Panc1 (cell line): Measurements from ENCODE around the gene KIRREL3.

Experiments
- POLR2AphosphoS5 ChIP-seq: IDR thresholded peaks from 2 replicates; pipeline ENCODE4 v1.6.1; 2012; ENCODE audit warnings: mild to moderate bottlenecking, low read depth, low read length, moderate library complexity
- SIN3A ChIP-seq: IDR thresholded peaks from 2 replicates; pipeline ENCODE4 v1.6.1; 2012; ENCODE audit warnings: low read depth, mild to moderate bottlenecking, low read length, moderate library complexity, borderline replicate concordance; ENCODE audit not compliant: insufficient read depth
- TCF7L2 ChIP-seq: IDR thresholded peaks from 2 replicates; pipeline ENCODE4 v1.6.1; 2011; ENCODE audit warnings: mild to moderate bottlenecking, low read depth, low read length, inconsistent platforms
- TF ChIP-seq, protein P1 (sequence below): fragments of 450-650 bp; IDR thresholded peaks from 2 replicates; pipeline ENCODE4 v1.5.1; 2017; ENCODE audit warnings: mild to moderate bottlenecking

DNA sequence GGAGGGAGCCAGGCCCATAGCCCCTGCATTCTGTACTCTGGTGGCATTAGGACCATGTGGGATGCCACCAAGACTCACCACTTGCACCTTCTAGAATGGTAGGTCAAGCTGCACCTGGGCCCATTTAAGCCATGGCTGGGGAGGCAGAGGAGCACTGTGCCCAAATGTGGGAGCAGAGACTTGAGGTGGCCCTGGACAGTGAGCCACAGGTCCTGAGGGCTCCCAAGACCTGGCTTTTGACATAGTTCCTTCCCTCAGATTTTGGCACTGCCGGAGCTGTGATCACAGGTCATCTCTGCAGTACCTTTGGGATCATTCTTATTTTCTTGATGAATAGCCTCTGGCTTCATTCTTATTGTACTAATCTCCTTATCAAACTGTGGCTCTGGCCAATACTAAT, 601.8 kb downstream of the KIRREL3 start:
- TF ChIP-seq, protein P1, sequence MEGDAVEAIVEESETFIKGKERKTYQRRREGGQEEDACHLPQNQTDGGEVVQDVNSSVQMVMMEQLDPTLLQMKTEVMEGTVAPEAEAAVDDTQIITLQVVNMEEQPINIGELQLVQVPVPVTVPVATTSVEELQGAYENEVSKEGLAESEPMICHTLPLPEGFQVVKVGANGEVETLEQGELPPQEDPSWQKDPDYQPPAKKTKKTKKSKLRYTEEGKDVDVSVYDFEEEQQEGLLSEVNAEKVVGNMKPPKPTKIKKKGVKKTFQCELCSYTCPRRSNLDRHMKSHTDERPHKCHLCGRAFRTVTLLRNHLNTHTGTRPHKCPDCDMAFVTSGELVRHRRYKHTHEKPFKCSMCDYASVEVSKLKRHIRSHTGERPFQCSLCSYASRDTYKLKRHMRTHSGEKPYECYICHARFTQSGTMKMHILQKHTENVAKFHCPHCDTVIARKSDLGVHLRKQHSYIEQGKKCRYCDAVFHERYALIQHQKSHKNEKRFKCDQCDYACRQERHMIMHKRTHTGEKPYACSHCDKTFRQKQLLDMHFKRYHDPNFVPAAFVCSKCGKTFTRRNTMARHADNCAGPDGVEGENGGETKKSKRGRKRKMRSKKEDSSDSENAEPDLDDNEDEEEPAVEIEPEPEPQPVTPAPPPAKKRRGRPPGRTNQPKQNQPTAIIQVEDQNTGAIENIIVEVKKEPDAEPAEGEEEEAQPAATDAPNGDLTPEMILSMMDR, result no peak
- no peak for TF ChIP-seq SIN3A
- TF ChIP-seq POLR2AphosphoS5, result no peak
- TF ChIP-seq TCF7L2, result no peak
